Subcutaneous adipose tissue (tissue), 4 donors: Measurements from ENCODE around the gene MATR3. TPM values are rescaled to one million over a fixed set of nuclear protein-coding genes. Genes with fewer than 3 reads are reported as not detected.

ENCODE experiments used
- total RNA-seq, 4 donors: library from RNA; depleted of rRNA; stranded (reverse); fragments of >200 nt; gene quantifications; one replicate each; pipeline ENCODE4 v1.1.0, GENCODE V29; 2016
- TF ChIP-seq, protein P1 (sequence below): fragments of 450-650 bp; IDR thresholded peaks from one replicate; pipeline ENCODE4 v1.5.1; 2016; ENCODE audit warnings: low read depth, mild to moderate bottlenecking, control low read depth, antibody characterized with exemption, moderate library complexity

The MATR3 gene
- total RNA-seq: 100 to 1,000 TPM; 220 to 244 (median 234) TPM

GRCh38 chr5:139293507-139294373 is at the start of gene MATR3:
MATR3 (plus strand) TSS chr5:139293740; CDS start chr5:139307416, 13,676 bp downstream.
- TF ChIP-seq, protein P1, sequence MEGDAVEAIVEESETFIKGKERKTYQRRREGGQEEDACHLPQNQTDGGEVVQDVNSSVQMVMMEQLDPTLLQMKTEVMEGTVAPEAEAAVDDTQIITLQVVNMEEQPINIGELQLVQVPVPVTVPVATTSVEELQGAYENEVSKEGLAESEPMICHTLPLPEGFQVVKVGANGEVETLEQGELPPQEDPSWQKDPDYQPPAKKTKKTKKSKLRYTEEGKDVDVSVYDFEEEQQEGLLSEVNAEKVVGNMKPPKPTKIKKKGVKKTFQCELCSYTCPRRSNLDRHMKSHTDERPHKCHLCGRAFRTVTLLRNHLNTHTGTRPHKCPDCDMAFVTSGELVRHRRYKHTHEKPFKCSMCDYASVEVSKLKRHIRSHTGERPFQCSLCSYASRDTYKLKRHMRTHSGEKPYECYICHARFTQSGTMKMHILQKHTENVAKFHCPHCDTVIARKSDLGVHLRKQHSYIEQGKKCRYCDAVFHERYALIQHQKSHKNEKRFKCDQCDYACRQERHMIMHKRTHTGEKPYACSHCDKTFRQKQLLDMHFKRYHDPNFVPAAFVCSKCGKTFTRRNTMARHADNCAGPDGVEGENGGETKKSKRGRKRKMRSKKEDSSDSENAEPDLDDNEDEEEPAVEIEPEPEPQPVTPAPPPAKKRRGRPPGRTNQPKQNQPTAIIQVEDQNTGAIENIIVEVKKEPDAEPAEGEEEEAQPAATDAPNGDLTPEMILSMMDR: no peak

GRCh38 chr5:139245637-139246339 is 47.8 kb upstream of the MATR3 start:
- TF ChIP-seq, protein P1: no peak

DNA sequence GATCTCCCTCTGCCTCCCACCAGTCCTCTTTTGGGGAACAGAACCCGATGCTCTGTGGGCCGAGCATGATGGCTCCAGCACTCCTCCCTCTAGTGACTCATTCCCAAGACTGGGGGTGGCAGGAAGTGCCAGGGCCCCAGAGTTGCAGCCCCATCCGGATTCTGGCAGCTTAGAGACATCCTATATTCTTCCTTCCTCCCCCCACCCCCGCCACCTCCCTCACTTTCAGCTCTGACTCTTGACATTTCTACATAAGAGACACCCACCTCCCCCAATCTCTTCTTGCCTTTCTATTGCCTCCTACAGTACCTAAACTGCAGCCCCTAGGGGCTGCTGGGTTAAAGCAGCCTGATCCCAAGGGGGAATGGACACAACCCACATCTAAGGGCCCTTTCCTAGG is 47.1 kb upstream of the MATR3 start:
- TF ChIP-seq, protein P1: no peak

- TF ChIP-seq, protein P1: no peak
These were observed 44.6 kb upstream of the MATR3 start for GRCh38 chr5:139248826-139249453.

DNA sequence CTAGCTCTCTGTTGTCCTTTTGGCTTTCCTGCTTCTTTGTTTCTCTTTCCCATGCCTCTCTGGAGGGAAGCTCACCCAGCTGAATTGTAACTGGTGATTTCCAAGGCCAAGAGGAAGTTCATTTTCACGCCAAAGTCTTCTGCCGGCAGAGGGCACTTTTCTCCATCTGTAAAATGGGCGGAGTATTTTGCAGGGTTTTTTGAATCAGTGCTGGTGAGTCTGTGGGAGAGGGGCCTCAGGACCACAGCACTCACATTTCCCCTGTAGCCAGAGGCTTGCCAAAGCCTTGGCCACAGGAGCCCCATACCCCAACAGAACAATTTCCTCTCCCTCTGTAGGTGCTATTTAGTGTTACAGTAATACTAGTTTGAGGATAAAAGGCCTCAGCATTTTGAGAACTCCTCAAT is 42.3 kb upstream of the MATR3 start:
- TF ChIP-seq, protein P1: no peak

DNA sequence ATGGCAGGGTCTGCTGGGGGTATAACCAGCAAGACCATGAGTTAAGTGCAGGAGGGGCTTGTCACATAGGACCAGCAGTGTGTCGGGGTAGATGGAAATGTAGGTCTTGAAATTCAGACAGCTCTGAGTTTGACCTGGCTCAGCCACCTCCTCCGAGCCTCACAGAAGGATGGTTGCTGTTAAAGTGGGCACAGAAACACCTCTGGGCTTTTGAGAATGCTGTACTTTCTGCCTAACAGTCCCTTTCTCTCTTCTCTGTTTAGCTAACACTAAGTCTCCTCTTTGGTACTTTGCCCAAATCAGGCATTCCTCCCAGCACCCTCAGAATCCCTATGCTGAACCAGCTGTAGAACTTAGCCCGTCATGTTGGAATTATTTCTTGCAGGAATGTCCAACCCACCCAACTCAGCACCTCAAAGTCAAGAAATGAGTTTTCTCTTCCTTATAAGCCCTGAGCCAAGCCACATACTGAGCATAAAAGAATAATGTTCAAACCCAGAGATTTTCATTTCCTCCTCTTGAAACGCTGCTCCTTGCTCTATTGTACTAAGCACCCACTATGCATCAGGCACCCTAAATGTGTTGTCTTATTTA is 41.7 kb upstream of the MATR3 start:
- TF ChIP-seq, protein P1: no peak
